HG02798 (cell line): ENCODE data around the gene PNPLA7.
"Not testable (repeated sequence)": the region's sequence is repeated elsewhere in the genome, so short reads cannot be mapped to it uniquely, and the experiment has no call there.

Source experiments
- ATAC-seq: cut with Tn5 transposase; IDR thresholded peaks from one replicate; pipeline ENCODE4 v1.9.1; 2021; ENCODE audit warnings: mild to moderate bottlenecking; ENCODE audit not compliant: unreplicated experiment, poor library complexity

PNPLA7 gene

GRCh38 chr9:137544176-137544760 is 5.9 kb downstream of the PNPLA7 start:
- ATAC-seq: no peak

GRCh38 chr9:137543237-137543963 is 6.8 kb downstream of the PNPLA7 start:
- ATAC-seq: no peak

GRCh38 chr9:137542486-137542885 is 7.7 kb downstream of the PNPLA7 start:
- no peak for ATAC-seq

- ATAC-seq: no peak
Observed at GRCh38 chr9:137540536-137540935, 9.7 kb downstream of the PNPLA7 start.

- ATAC-seq: no peak
Observed at GRCh38 chr9:137538058-137538457, 12.1 kb downstream of the PNPLA7 start.

- ATAC-seq: not testable (repeated sequence)
Observed at GRCh38 chr9:137536594-137537131, 13.5 kb downstream of the PNPLA7 start.

GRCh38 chr9:137535120-137535428 is 15.1 kb downstream of the PNPLA7 start:
- ATAC-seq: no peak

GRCh38 chr9:137534256-137535119 is 15.7 kb downstream of the PNPLA7 start:
- ATAC-seq: no peak

- not testable (repeated sequence) for ATAC-seq
Observed at GRCh38 chr9:137532891-137533468, 17.2 kb downstream of the PNPLA7 start.

GRCh38 chr9:137531099-137531765 is 19.0 kb downstream of the PNPLA7 start:
- no peak for ATAC-seq

GRCh38 chr9:137530331-137530730 is 19.9 kb downstream of the PNPLA7 start:
- no peak for ATAC-seq

- no peak for ATAC-seq
Observed at GRCh38 chr9:137524981-137525317, 25.3 kb downstream of the PNPLA7 start.

GRCh38 chr9:137524161-137524980 is 25.8 kb downstream of the PNPLA7 start:
- no peak for ATAC-seq

GRCh38 chr9:137522746-137523455 is 27.3 kb downstream of the PNPLA7 start:
- no peak for ATAC-seq

- no peak for ATAC-seq
Observed at GRCh38 chr9:137521405-137521985, 28.7 kb downstream of the PNPLA7 start.

GRCh38 chr9:137520614-137521404 is 29.4 kb downstream of the PNPLA7 start:
- no peak for ATAC-seq

- ATAC-seq: no peak
Observed at GRCh38 chr9:137519553-137519952, 30.6 kb downstream of the PNPLA7 start.
